Body of pancreas (tissue), 4 donors: ENCODE results near the gene TBK1. TPM values are rescaled to one million over a fixed set of nuclear protein-coding genes. Genes with fewer than 3 reads are reported as not detected.

Experiments
- ATAC-seq: fragments of 150-250 bp; one replicate; pipeline ENCODE4 v1.9.1; 2016
- DNase-seq, 4 donors: peaks; one replicate each; pipeline ENCODE4 v3.0.0-alpha.2; 2019
- H3K27ac ChIP-seq, 4 donors: fragments of 200-600 bp; sonication (generic); 1 replicate in 3 of 4; 2 replicates in 1 of 4; pipeline versions ENCODE4 v1.5.1 to v1.6.1; 2016 to 2019; ENCODE audit warnings: mild to moderate bottlenecking in 1 of 4, mixed read lengths in 1 of 4, moderate library complexity in 1 of 4
- H3K27me3 ChIP-seq, 2 donors: fragments of 200-600 bp; sonication (generic); one replicate each; pipeline ENCODE4 v1.6.0; 2016; ENCODE audit warnings: mild to moderate bottlenecking in 1 of 2
- H3K36me3 ChIP-seq, 2 donors: fragments of 200-600 bp; sonication (generic); replicated peaks in 1 of 2; 2 replicates each; pipeline ENCODE4 v1.5.1; 2016; ENCODE audit warnings: low read depth in 2 of 2; ENCODE audit not compliant: insufficient read depth in 1 of 2
- H3K4me1 ChIP-seq: fragments of 200-600 bp; sonication (generic); one replicate; pipeline ENCODE4 v1.6.0; 2016
- H3K4me3 ChIP-seq, 2 donors: fragments of 200-600 bp; sonication (generic); 1 replicate in 1 of 2; 2 replicates in 1 of 2; pipeline ENCODE4 v1.5.1; 2016 to 2019
- H3K9me3 ChIP-seq, 3 donors: fragments of 200-600 bp; sonication (generic); 1 replicate in 2 of 3; 2 replicates in 1 of 3; pipeline ENCODE4 v1.5.1; 2016
- POLR2A ChIP-seq, 3 donors: fragments of 450-650 bp; IDR thresholded peaks; one replicate each; pipeline ENCODE4 v1.6.1; 2016; ENCODE audit warnings: antibody characterized with exemption in 3 of 3, mild to moderate bottlenecking in 2 of 3
- WGBS, 2 donors: methylation state at CpG; one replicate each; pipeline ENCODE4 v1.1.5; 2017; 5-methylcytosine and 5-hydroxymethylcytosine counted together
- intact Hi-C: fragments of 100-400 bp; cut with DNase I; formaldehyde crosslinking; loops from one replicate; pipeline ENCODE4 v1.15.1; 2023
- total RNA-seq, 2 donors: library from RNA; depleted of rRNA; stranded (reverse); fragments of >200 nt; gene quantifications; one replicate each; pipeline ENCODE4 v1.1.0, GENCODE V29; 2016
- TF ChIP-seq, protein P1 (sequence below), 7 experiments: fragments of 450-650 bp in 4 of 7; fragments of 200-600 bp in 3 of 7; sonication (generic) in 3 of 7; IDR thresholded peaks; one replicate each; pipeline ENCODE4 v1.5.1; 2016 to 2019; ENCODE audit warnings: antibody characterized with exemption in 7 of 7

The TBK1 gene
- total RNA-seq, 2 donors from 2014 or later, result 11.2 to 14.8 TPM

DNA sequence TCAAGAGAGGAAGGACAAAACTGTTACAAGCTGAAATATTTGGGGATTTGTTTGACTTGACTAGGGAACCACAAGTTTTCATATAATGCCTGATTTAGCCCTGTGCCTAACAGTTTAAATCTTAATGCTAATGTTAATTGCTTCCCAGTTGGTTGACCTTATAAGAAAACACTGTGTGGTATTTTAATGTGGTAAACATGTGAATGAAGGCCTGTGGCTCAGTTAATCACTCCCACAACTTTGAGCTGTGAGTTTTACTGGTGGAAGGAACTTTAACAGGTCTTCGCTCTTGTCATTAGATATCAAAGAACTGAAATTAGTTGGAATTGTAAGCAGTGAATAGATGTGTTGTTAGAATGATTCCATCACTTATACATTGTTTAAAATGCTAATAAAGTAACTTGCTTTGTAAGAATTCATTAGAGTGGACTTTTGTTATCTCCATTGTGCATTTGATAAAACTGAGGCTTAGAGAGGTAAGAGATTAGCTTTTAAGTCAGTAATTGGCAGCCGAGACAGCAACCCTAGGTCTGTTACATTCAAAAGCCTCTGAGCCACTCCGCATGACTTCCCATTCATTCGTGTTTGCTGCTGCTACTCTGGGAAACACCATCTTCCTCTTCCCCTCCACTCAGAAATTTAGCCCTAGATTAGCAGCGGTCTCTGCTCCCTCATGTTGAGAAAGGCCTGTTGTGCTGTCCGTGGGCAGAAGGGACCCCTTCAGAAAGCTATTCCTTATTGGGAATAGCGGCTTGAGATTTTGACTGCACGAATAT, 1.0 kb upstream of the TBK1 start:
- peak overlapping the region in 1 of 4 donors; percentile 96 for H3K27ac ChIP-seq
- no peaks in the 10 kb centered on the region for H3K27me3 ChIP-seq
- no peak for TF ChIP-seq POLR2A (IDR thresholded peaks at IDR 0.05)
- TF ChIP-seq, protein P1, sequence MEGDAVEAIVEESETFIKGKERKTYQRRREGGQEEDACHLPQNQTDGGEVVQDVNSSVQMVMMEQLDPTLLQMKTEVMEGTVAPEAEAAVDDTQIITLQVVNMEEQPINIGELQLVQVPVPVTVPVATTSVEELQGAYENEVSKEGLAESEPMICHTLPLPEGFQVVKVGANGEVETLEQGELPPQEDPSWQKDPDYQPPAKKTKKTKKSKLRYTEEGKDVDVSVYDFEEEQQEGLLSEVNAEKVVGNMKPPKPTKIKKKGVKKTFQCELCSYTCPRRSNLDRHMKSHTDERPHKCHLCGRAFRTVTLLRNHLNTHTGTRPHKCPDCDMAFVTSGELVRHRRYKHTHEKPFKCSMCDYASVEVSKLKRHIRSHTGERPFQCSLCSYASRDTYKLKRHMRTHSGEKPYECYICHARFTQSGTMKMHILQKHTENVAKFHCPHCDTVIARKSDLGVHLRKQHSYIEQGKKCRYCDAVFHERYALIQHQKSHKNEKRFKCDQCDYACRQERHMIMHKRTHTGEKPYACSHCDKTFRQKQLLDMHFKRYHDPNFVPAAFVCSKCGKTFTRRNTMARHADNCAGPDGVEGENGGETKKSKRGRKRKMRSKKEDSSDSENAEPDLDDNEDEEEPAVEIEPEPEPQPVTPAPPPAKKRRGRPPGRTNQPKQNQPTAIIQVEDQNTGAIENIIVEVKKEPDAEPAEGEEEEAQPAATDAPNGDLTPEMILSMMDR (IDR thresholded peaks at IDR 0.05), result no peak
- WGBS, 2 donors, result 17 to 19% methylated on average over 8 of the region's 8 CpGs
- H3K9me3 ChIP-seq, result no peaks in the 10 kb centered on the region
- peaks cover 0 to 13% of the 10 kb centered on the region in 2 donors for H3K36me3 ChIP-seq
- no peak overlapping the region for H3K4me3 ChIP-seq
- ATAC-seq, result no peak
- H3K4me1 ChIP-seq, result peaks cover 8% of the 10 kb centered on the region
- DNase-seq, result no peak
- intact Hi-C loops, result no loop called here

DNA sequence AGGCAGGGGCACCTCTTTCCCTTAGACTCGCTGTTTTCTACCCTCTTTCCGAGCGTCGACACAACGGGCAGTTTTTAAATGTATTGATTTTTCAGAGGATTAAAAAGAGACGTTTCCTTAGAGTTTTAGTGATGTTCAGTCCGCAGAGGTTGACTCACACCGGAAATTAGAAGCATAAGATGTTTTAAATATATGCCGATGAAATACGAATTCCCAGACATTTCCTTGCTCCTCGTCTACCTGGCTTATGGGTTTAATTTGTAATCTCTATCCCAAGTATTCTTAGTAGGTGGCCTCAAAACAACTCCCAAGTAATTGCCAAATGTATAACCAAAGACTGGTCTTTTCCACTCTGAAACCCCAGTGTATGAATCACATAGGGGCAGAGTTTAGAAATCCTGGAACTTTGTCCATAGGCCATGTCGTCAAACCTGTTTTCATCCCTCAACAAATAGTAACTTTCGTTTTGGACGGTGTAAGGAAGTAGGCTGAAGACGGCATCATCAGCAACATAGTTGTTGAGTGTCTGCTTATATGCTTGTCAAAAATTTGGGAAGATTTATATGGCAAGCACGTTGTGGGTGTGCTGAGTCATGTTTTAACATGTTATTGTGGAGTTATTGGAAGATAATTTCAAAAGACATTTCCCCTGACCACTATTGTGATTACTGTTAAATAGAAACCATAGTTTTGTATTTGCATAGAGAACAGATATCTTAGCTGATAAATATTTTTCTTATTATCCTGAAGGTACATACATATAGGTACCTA, 824 bp downstream of the TBK1 start:
- DNase-seq (peak in 2 of 4 donors; percentile 31 to 51), ATAC-seq (peak; percentile 55)
- no peak for TF ChIP-seq POLR2A (IDR thresholded peaks at IDR 0.05)
- TF ChIP-seq, protein P1 (IDR thresholded peaks at IDR 0.05), result peak in 1 of 7 experiments; percentile 2
- Histone ChIP-seq H3K27me3 (no peaks in the 10 kb centered on the region), H3K27ac (peak overlapping the region; percentile 76 to 96 (median 90)), H3K4me3 (peak overlapping the region; percentile 86 to 97), H3K9me3 (no peaks in the 10 kb centered on the region), H3K4me1 (peaks cover 8% of the 10 kb centered on the region), H3K36me3 (peaks cover 0 to 1% of the 10 kb centered on the region in 2 donors)
- intact Hi-C loops, result no loop called here
- 0 to 1% methylated on average over 16 of the region's 16 CpGs for WGBS, 2 donors

GRCh38 chr12:64455506-64455905, 3.6 kb downstream of the TBK1 start:
- no peak for DNase-seq
- TF ChIP-seq, protein P1 (IDR thresholded peaks at IDR 0.05), result no peak
- no peak for TF ChIP-seq POLR2A (IDR thresholded peaks at IDR 0.05)
- Histone ChIP-seq H3K4me1 (peaks cover 17% of the 10 kb centered on the region), H3K36me3 (no peaks in the 10 kb centered on the region), H3K9me3 (no peaks in the 10 kb centered on the region), H3K4me3 (no peak overlapping the region), H3K27ac (no peak overlapping the region), H3K27me3 (no peaks in the 10 kb centered on the region)
- ATAC-seq, result no peak
- intact Hi-C loops, result no loop called here
- 61 to 67% methylated on average over 1 of the region's 1 CpG for WGBS, 2 donors

DNA sequence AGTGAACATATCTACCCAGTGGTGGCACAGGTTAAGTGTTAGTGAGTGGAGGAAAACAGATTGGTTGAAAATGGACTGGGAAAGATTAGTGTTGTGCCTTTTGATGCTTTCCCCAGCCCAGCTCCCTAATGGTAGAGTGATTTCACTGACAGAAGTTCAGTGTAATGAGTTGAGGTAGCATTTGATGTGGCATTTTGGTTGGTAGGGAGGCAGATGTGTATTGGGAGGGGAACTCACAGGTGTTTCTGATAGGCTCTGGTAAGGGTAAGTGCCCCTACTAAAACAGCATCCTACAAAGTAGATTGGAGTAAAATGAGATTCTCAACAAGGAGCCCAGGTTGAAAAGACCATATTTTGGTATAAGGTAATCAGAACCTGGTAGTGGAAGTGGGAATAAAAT, 4.2 kb downstream of the TBK1 start:
- Histone ChIP-seq H3K27me3 (no peaks in the 10 kb centered on the region), H3K27ac (no peak overlapping the region), H3K9me3 (no peaks in the 10 kb centered on the region), H3K36me3 (no peaks in the 10 kb centered on the region), H3K4me1 (peaks cover 12% of the 10 kb centered on the region), H3K4me3 (no peak overlapping the region)
- no peak for DNase-seq
- TF ChIP-seq, protein P1 (IDR thresholded peaks at IDR 0.05), result no peak
- no peak for TF ChIP-seq POLR2A (IDR thresholded peaks at IDR 0.05)
- intact Hi-C loops, result no loop called here
- no peak for ATAC-seq
